ENCODE measurements around the gene EIF4G1.
A peak's percentile ranks its signal among the peaks of the same experiment; 100 is the strongest.

- no peak for TF ChIP-seq CREB1 (IDR thresholded peaks at IDR 0.05; ENCODE audit: low read depth)
- no peak for TF ChIP-seq REST (IDR thresholded peaks at IDR 0.05; ENCODE audit: low read depth)
- no peak for TF ChIP-seq CEBPB (IDR thresholded peaks at IDR 0.05)
- no peak for TF ChIP-seq YY1 (IDR thresholded peaks at IDR 0.05; ENCODE audit: low read depth)
- TF ChIP-seq MAX (IDR thresholded peaks at IDR 0.05) = no peak
- peak; percentile 19; the same call in 1 of the 2 replicates for TF ChIP-seq ZBTB7A (IDR thresholded peaks at IDR 0.05; ENCODE audit: low read depth)
- no peak for TF ChIP-seq EP300 (IDR thresholded peaks at IDR 0.05; ENCODE audit: borderline replicate concordance)
- no peak; the same call in 1 of the 2 replicates for TF ChIP-seq TEAD4 (IDR thresholded peaks at IDR 0.05)
- TF ChIP-seq USF1 (IDR thresholded peaks at IDR 0.05) = no peak
- TF ChIP-seq NFIC (IDR thresholded peaks at IDR 0.05) = no peak
- TF ChIP-seq EGR1 (IDR thresholded peaks at IDR 0.05) = no peak
Observed at GRCh38 chr3:184360929-184361531, 46.6 kb downstream of the EIF4G1 start.
